GM21786 (cell line): ENCODE results near the gene SLC24A4.

Experiments used
- ATAC-seq: cut with Tn5 transposase; IDR thresholded peaks from one replicate; pipeline ENCODE4 v1.9.1; 2021; ENCODE audit not compliant: unreplicated experiment

The SLC24A4 gene, protein sequence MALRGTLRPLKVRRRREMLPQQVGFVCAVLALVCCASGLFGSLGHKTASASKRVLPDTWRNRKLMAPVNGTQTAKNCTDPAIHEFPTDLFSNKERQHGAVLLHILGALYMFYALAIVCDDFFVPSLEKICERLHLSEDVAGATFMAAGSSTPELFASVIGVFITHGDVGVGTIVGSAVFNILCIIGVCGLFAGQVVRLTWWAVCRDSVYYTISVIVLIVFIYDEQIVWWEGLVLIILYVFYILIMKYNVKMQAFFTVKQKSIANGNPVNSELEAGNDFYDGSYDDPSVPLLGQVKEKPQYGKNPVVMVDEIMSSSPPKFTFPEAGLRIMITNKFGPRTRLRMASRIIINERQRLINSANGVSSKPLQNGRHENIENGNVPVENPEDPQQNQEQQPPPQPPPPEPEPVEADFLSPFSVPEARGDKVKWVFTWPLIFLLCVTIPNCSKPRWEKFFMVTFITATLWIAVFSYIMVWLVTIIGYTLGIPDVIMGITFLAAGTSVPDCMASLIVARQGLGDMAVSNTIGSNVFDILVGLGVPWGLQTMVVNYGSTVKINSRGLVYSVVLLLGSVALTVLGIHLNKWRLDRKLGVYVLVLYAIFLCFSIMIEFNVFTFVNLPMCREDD

GRCh38 chr14:92323011-92323915 lies at the start of gene SLC24A4:
Gene SLC24A4 (plus strand): TSS chr14:92323165. CDS start chr14:92323831, 666 bp downstream.
- no peak for ATAC-seq

- ATAC-seq: no peak
Measured at GRCh38 chr14:92273166-92273565, 49.8 kb upstream of the SLC24A4 start.

- no peak for ATAC-seq
Measured at GRCh38 chr14:92274055-92274454, 48.9 kb upstream of the SLC24A4 start.

DNA sequence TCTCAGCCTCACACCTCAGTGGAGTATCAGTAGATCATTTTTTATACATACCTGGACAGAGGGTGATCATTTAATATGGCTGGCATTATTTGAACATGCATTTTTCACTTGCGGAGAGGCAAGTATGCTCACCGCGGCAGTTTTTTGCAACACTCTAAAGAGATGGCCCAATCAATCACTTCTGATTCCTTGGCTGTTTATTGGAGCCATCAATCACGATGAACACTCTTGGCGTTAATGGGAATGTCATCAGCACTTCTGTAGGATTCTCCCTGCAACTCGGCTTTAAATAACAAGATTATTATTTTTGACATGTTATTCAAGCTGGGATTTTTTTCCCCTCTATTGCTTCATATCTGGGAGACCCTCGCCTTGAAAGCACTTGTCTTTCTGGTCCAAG lies 46.9 kb upstream of the SLC24A4 start:
- no peak for ATAC-seq

- ATAC-seq: no peak
Measured at GRCh38 chr14:92277031-92277430, 45.9 kb upstream of the SLC24A4 start.

DNA sequence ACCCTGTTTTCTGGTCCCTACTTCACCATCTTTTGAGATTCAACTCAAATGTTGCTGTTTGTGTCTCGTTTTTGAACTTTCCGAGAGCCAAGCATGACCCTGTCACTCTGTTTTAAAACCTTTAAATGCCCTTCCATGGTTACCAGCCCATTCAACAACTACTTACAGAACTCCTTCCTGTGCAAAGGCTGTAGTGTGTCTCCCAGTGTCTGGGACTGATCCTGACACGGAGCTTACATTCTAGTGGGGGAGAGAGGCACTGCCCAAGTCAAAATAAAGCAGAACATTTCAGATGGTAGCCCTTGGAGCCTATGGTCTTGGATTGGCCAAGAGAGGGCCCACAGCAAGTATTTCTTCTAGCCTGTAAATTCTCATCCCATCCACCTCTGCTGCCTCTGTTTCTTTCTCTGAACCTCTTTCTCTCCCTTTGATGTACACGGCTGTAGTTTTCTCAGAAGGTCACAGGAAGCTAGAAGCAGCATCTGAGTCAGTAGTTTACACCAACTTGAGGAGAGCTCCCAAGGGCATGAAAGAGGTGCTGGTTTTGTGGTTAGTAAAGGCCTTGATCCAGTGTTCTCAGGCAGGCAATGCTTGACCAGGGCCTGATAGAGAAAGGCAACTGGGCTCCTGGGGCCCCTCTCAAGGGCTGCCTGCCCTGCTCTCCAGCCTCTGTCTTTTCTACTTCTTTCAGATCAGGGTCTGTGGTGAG lies 42.3 kb upstream of the SLC24A4 start:
- peak; percentile 55 for ATAC-seq

DNA sequence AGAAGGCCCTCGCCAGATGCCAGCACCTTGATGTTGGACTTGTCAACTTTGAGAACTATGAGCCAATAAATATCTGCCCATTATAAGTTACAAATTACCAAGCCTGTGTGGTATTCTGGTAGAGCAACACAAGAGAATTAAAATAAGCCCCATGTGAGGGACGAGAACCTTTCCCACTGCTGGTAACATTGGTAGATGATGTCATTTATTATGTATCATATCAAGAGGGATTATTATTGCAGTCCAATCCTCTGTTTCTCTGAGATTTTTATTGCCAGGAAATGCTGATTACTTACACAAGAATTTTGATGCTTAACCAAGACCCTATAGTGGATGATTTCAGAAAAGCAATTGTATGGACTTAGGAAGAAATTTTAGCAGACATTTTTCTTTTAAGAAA lies 40.3 kb upstream of the SLC24A4 start:
- ATAC-seq: no peak

- no peak for ATAC-seq
Measured at GRCh38 chr14:92285311-92285710, 37.7 kb upstream of the SLC24A4 start.

DNA sequence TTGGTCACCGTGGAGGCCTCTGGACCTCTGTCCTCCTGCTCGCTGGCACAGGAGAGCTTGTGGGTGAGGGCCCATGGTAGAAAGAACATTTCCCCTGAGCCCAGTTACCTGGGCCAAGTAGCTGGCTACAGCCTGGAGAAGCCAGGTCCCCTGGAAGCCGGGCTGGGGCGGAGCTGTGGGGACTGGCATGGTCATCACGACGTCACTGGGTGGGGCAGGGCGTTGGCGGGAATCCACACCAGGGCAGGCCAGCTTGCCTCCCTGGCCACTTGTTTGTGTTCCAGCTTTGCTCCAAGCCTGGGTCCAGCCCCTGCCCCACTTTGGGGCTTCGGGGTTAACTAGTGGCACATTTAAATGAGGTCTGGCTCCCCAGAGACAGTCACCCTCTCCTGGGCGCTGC lies 35.0 kb upstream of the SLC24A4 start:
- no peak for ATAC-seq

DNA sequence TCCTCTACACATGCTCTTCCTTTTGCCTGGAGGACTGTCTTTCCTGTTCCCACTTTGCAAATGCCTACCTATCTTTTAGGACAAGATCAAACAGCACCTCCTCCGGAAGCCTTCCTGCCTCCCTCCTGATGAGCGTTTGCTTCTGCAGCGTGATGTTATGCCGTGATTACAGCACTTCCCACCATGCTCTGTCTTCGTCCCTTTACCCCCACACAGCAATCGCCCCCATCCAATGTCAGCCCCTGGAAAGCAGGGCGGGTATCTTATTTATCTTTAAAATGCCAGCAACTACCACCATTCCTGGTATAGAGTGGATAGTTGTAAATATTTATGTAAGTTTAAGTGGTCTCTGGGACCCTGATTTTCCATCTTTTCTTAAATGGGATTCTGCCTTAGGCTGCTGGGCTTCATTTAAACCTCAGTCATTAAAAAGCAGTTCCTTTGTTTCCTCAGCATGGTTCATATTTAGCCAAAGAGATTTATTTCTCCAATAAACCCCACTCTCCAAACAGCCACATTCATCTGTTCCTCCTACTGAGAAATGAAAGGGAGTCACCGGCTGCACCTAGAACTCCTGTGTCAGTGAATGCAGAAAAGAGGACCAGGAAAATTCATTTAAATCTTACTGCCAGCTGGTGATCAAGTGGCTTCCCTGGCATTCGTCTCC lies 33.8 kb upstream of the SLC24A4 start:
- ATAC-seq: no peak

DNA sequence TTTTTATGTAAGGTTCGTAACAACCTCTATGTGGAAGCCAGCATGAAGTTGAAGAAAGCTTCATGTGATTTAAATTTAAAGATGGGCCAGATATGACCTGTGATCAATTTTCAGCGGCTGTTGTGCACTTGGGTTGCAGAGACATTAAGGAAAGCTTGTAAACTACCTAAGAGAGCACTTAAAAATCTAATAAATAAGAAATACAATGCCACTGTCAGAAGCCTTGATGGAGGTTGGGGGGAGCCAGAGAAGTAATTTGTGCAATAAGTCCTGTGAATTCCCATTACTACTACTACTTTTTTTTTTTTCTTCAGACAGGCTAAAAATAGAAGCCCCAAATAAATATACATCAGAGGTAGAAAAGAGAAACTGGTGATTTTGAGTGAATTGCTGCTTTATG lies 30.3 kb upstream of the SLC24A4 start:
- ATAC-seq: no peak

DNA sequence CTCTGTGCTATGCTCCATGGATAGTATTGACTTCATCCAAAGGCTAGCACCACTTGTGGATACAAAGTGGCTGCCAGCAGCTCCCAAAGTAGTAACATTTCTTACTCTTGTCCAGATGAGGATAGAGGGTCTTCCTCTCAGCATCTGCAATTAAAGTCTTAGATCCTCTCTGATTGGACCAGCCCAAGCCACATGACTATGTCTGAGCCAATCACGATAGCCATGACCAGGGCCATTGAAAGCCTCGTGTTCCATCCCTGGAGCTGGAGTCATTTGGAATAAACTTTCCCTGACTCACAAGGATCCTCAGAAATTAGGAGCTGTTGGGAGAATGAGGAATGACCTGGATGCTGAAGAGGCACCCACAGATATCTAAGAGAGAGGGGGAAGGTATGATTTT lies 28.5 kb upstream of the SLC24A4 start:
- no peak for ATAC-seq

GRCh38 chr14:92297818-92298595 lies 25.0 kb upstream of the SLC24A4 start:
- ATAC-seq: no peak

- no peak for ATAC-seq
Measured at GRCh38 chr14:92302481-92302880, 20.5 kb upstream of the SLC24A4 start.

- ATAC-seq: no peak
Measured at GRCh38 chr14:92308716-92309115, 14.2 kb upstream of the SLC24A4 start.

DNA sequence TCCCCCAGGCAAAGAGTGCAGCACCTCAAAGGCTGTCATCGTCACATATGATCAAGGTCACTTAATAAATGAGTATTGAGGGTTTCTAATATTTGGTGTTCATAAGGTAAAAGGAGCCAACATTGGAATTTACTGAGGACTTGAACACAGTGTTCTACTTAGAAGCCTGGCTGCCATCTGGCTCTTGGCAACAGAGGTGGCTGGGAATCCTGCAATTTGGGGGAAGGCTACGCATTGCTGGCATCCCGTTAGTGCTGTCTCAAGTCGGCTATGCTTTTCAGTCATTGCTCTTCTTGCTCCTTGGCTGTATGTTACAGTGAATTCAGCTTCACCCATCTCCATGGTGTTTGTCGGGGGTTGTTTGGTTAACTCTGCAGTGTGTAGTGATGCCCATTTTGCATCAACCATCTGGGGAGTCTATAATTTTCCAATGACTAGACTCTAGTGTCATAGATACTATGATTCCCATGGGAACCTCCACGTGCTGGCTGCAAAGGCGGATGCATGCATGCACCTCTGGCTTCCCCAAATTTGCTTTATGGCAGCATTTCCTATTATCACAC lies 12.9 kb upstream of the SLC24A4 start:
- no peak for ATAC-seq

DNA sequence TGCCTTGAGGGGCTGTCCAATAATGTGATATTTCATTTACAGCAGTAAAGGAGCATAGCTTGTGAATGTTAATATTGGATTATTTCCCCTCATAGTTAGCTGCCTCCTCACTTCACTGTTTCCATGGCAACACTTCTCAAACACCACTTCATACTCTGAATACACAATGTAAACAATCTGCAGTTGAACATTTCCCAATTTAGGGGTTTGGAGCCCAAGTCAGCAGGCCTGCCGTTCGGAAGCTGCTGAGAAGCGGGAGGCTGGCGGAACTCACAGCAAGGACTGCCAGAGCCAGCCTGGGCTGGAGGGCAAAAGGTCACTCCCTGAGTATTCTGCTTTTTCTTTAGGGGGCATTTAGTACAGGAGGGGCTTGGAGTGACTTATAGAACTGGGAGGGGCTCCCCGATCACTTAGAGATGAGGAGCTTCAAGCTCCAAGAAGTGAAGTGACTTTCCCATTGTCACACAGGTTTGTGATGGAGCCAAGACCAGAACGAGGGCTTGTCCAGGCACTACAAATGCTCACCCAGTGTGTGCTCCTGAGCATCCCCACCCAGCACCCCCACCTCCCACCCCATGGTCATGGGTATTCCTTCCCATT lies 12.1 kb upstream of the SLC24A4 start:
- ATAC-seq: no peak

- no peak for ATAC-seq
Measured at GRCh38 chr14:92314182-92314581, 8.8 kb upstream of the SLC24A4 start.
